ENCODE data around the gene P4HB. TPM values are rescaled to one million over a fixed set of nuclear protein-coding genes. Genes with fewer than 3 reads are reported as not detected.

P4HB gene
- total RNA-seq, 4 donors from 2014 or later: 685 to 999 (median 839) TPM

- no peak for TF ChIP-seq CTCF (IDR thresholded peaks at IDR 0.05)
- TF ChIP-seq POLR2A (IDR thresholded peaks at IDR 0.05): no peak
- H3K4me3 ChIP-seq (ENCODE audit: low read depth, poor library complexity, severe bottlenecking): no peak overlapping the region
- no peak for DNase-seq (ENCODE audit: low spot score in 2 of 2)
- intact Hi-C loops (cut with DNase I; ENCODE audit: low total_unique reads): no loop called here
- WGBS, 2 donors: 33 to 36% methylated on average over 14 to 17 of the region's 17 CpGs
Observed at GRCh38 chr17:81838753-81839255, 21.5 kb downstream of the P4HB start.

- TF ChIP-seq POLR2A (IDR thresholded peaks at IDR 0.05) (no peak), CTCF (IDR thresholded peaks at IDR 0.05) (no peak)
- no peak for DNase-seq (ENCODE audit: low spot score in 2 of 2)
- WGBS, 2 donors: 69 to 70% methylated on average over 9 of the region's 9 CpGs
- intact Hi-C loops (cut with DNase I; ENCODE audit: low total_unique reads): no loop called here
- H3K4me3 ChIP-seq (ENCODE audit: low read depth, poor library complexity, severe bottlenecking): no peak overlapping the region
Observed at GRCh38 chr17:81837641-81838040, 22.7 kb downstream of the P4HB start.

GRCh38 chr17:81834831-81835267, 25.5 kb downstream of the P4HB start, which contains the start of gene PPP1R27:
PPP1R27 (minus strand) TSS chr17:81835050; CDS start chr17:81834953, 97 bp downstream.
- intact Hi-C loops (cut with DNase I; ENCODE audit: low total_unique reads): no loop called here
- H3K4me3 ChIP-seq (ENCODE audit: low read depth, poor library complexity, severe bottlenecking): no peak within 1 kb of the TSS
- no peak for DNase-seq (ENCODE audit: low spot score in 2 of 2)
- 93 to 94% methylated on average over 25 to 26 of the region's 26 CpGs for WGBS, 2 donors
- TF ChIP-seq POLR2A (IDR thresholded peaks at IDR 0.05): no peak
- TF ChIP-seq CTCF (IDR thresholded peaks at IDR 0.05): no peak

- intact Hi-C loops (cut with DNase I; ENCODE audit: low total_unique reads): no loop called here
- no peak for DNase-seq (ENCODE audit: low spot score in 2 of 2)
- WGBS, 2 donors: 81 to 89% methylated on average over 23 to 31 of the region's 31 CpGs
- peak overlapping the region; percentile 46 for H3K4me3 ChIP-seq (ENCODE audit: low read depth, poor library complexity, severe bottlenecking)
- TF ChIP-seq CTCF (IDR thresholded peaks at IDR 0.05) (no peak), POLR2A (IDR thresholded peaks at IDR 0.05) (no peak)
Observed at GRCh38 chr17:81833921-81834830, 26.2 kb downstream of the P4HB start.

GRCh38 chr17:81833160-81833920, 27.0 kb downstream of the P4HB start, which contains the start of gene MCRIP1:
MCRIP1 (minus strand) TSS chr17:81833291; CDS start chr17:81824506, 8,785 bp downstream.
- TF ChIP-seq POLR2A (IDR thresholded peaks at IDR 0.05) (peak in 1 of 2 donors; percentile 78), CTCF (IDR thresholded peaks at IDR 0.05) (no peak)
- intact Hi-C loops (cut with DNase I; ENCODE audit: low total_unique reads): no loop called here
- DNase-seq (ENCODE audit: low spot score in 2 of 2): peak; percentile 90 to 99
- WGBS, 2 donors: 3 to 6% methylated on average over 37 to 41 of the region's 76 CpGs
- peak within 1 kb of the TSS; percentile 46 for H3K4me3 ChIP-seq (ENCODE audit: low read depth, poor library complexity, severe bottlenecking)

Measured in lower leg skin (tissue), 4 donors.